Body of pancreas (tissue), 4 donors: ENCODE data around the gene CAPN3.

Source experiments
- POLR2A ChIP-seq, 3 donors: fragments of 450-650 bp; IDR thresholded peaks; one replicate each; pipeline ENCODE4 v1.6.1; 2016; ENCODE audit warnings: antibody characterized with exemption in 3 of 3, mild to moderate bottlenecking in 2 of 3
- TF ChIP-seq, protein P1 (sequence below), 7 experiments: fragments of 450-650 bp in 4 of 7; fragments of 200-600 bp in 3 of 7; sonication (generic) in 3 of 7; IDR thresholded peaks; one replicate each; pipeline ENCODE4 v1.5.1; 2016 to 2019; ENCODE audit warnings: antibody characterized with exemption in 7 of 7

DNA sequence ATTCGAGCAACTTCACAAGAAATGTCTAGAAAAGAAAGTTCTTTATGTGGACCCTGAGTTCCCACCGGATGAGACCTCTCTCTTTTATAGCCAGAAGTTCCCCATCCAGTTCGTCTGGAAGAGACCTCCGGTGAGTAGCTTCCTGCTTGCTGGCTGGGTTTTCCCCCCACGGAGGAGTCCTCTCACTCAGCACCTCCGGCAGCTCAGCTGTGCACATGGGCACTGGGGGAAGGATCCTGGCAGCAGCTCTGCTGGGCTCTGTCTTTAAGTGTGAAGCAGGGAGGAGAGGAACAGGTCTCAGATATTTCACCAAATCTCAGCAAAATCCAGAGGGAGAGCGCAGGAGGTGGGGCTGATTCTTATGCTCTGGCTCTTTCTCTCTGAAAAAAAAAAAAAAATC is 684 bp downstream of the CAPN3 start:
- TF ChIP-seq, protein P1, sequence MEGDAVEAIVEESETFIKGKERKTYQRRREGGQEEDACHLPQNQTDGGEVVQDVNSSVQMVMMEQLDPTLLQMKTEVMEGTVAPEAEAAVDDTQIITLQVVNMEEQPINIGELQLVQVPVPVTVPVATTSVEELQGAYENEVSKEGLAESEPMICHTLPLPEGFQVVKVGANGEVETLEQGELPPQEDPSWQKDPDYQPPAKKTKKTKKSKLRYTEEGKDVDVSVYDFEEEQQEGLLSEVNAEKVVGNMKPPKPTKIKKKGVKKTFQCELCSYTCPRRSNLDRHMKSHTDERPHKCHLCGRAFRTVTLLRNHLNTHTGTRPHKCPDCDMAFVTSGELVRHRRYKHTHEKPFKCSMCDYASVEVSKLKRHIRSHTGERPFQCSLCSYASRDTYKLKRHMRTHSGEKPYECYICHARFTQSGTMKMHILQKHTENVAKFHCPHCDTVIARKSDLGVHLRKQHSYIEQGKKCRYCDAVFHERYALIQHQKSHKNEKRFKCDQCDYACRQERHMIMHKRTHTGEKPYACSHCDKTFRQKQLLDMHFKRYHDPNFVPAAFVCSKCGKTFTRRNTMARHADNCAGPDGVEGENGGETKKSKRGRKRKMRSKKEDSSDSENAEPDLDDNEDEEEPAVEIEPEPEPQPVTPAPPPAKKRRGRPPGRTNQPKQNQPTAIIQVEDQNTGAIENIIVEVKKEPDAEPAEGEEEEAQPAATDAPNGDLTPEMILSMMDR (IDR thresholded peaks at IDR 0.05), result no peak
- no peak for TF ChIP-seq POLR2A (IDR thresholded peaks at IDR 0.05)
